SJCRH30 (cell line): ENCODE results near the gene ELFN2. TPM values are rescaled to one million over a fixed set of nuclear protein-coding genes. Genes with fewer than 3 reads are reported as not detected.
A peak's percentile ranks its signal among the peaks of the same experiment; 100 is the strongest.

Experiments used
- DNase-seq, 2 experiments: peaks; one replicate each; pipeline ENCODE4 v3.0.0-alpha.2; 2015 to 2020
- H3K27ac ChIP-seq: fragments of 250-450 bp; sonication (Bioruptor Pico); 2 replicates; pipeline ENCODE4 v1.5.1; 2020; ENCODE audit warnings: mild to moderate bottlenecking, moderate library complexity
- H3K27me3 ChIP-seq: fragments of 250-450 bp; sonication (Bioruptor Pico); 2 replicates; pipeline ENCODE4 v1.5.1; 2020; ENCODE audit warnings: mild to moderate bottlenecking, moderate library complexity
- H3K36me3 ChIP-seq: fragments of 250-450 bp; sonication (Bioruptor Pico); 2 replicates; pipeline ENCODE4 v1.5.1; 2020; ENCODE audit warnings: mild to moderate bottlenecking, moderate library complexity
- H3K4me1 ChIP-seq: fragments of 250-450 bp; sonication (Bioruptor Pico); 2 replicates; pipeline ENCODE4 v1.5.1; 2020; ENCODE audit warnings: mild to moderate bottlenecking, moderate library complexity
- H3K4me3 ChIP-seq: fragments of 250-450 bp; sonication (Bioruptor Pico); 2 replicates; pipeline ENCODE4 v1.5.1; 2020; ENCODE audit warnings: mild to moderate bottlenecking, moderate library complexity
- H3K9me3 ChIP-seq: fragments of 250-450 bp; sonication (Bioruptor Pico); replicated peaks from 2 replicates; pipeline ENCODE4 v1.5.1; 2020; ENCODE audit warnings: mild to moderate bottlenecking, moderate library complexity
- total RNA-seq: library from RNA; depleted of rRNA; stranded (reverse); fragments of >200 nt; shearing (Covaris generic); gene quantifications from 2 replicates; pipeline ENCODE4 v1.2.3, GENCODE V29; 2014

Gene ELFN2
- total RNA-seq, 1 experiment from 2014 or later = 0.02 TPM

DNA sequence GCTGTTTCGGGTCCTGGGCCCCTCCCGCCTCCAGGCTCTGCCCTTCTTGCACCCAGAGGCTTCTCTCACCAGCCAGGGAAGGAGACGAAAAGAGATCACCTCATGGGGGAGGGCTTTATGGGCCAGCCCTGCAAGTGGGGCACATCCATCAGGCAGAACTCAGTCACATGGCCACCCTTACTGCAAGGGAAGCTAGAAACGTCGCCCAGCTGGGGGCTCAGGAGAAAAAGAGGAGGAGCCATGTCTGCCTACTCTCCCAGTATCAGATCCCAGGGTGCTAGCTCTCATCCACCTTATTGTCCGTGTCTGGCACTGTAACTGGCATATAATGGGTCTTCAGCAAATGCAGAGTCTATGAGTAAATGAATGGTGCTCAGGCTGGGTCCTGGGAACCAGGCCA, 34.7 kb upstream of the ELFN2 start:
- no peak for DNase-seq
- H3K27me3 ChIP-seq = no peaks in the 10 kb centered on the region
- peaks cover 18% of the 10 kb centered on the region for H3K4me1 ChIP-seq
- H3K4me3 ChIP-seq = no peak overlapping the region
- H3K27ac ChIP-seq = no peak overlapping the region
- no peaks in the 10 kb centered on the region for H3K9me3 ChIP-seq
- no peaks in the 10 kb centered on the region for H3K36me3 ChIP-seq

DNA sequence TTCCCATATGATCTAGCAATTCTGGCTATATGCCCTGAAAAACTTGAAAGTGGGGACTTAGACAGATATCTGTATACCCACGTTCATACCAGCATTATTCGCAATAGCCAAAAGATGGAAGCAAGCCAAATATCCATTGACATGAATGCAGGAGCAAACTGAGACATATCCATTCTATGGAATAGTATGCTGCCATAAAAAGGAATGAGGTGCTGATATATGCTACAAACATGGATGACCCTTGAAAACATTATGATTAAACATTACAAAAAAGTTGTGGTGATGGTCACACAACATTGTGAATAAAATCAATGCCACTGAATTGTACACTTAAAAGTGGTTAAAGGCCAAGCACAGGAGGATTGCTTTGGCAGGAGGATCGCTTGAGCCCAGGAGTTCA, 33.4 kb upstream of the ELFN2 start:
- H3K9me3 ChIP-seq = no peaks in the 10 kb centered on the region

DNA sequence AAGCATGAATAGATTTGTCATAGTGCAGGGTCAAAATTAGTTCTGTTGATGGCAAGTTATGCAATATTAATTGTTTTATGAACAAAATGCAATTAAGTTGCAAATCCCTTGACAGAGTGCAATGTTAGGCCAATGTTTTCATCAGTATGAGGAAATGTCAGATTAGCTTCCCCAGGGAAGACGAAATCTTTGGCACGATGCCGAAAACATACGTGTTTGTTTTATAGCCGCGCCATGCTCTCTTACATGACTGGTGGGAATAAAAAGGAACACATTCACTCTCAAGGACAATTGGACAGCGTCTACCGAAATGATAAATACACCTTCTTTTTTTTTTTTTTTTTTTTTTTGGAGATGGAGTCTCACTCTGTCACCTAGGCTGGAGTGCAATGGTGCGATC, 31.9 kb upstream of the ELFN2 start:
- 0 out of 2 replicates have a peak, but pooled peaks cover under 1% of the 10 kb centered on the region for H3K27me3 ChIP-seq

More for the DNA sequence above, 33.4 kb upstream of the ELFN2 start:
- Histone ChIP-seq H3K4me1 (peaks cover 15% of the 10 kb centered on the region), H3K27me3 (no peaks in the 10 kb centered on the region), H3K4me3 (no peak overlapping the region), H3K36me3 (no peaks in the 10 kb centered on the region), H3K27ac (no peak overlapping the region)
- DNase-seq = no peak

DNA sequence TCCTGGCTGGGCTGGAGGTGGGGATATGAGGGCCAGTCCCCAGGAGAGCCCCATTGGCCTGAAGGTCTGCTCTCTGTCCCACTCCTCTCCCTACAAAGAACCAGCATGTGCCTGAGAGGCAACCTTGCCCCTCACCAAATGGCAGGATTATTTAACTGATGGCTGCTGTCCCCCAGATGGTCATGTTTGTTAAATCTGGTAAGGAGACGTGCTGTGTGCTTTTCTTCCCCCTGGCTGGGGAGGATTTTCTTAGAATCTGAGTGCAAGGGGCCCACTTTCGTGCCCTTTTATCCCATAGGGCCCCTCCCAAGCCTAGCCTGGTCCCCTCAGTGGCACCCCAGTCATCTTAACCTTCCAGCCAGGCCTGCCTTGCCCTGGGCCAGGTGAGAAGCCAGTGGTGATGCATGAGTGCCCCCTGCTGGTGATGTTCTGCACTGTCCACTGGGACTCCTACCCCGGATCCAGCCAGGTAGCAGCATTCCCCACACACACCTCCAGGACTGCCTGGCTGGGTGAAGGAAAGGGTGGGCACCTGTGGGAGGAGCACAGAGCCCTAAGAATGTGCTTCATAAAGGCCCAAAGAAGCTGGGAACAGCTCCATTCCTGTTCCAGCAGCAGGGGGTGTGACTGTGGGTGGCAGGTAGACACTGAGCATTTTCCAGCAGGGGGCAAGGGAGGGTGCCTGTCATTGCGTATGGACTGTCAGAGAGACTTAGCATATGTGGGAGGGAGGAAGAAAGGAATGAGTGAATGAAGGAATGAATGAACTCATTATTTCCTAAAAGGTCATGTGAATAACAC, 30.0 kb upstream of the ELFN2 start:
- Histone ChIP-seq H3K27me3 (0 out of 2 replicates have a peak, but pooled peaks cover 5% of the 10 kb centered on the region), H3K27ac (no peak overlapping the region), H3K4me1 (no peaks in the 10 kb centered on the region), H3K4me3 (no peak overlapping the region), H3K9me3 (no peaks in the 10 kb centered on the region), H3K36me3 (no peaks in the 10 kb centered on the region)
- DNase-seq = peak; percentile 55 to 78

More for the DNA sequence above, 31.9 kb upstream of the ELFN2 start:
- no peak overlapping the region for H3K27ac ChIP-seq
- no peaks in the 10 kb centered on the region for H3K9me3 ChIP-seq
- no peak for DNase-seq
- peaks cover 4% of the 10 kb centered on the region for H3K4me1 ChIP-seq
- no peaks in the 10 kb centered on the region for H3K36me3 ChIP-seq
- no peak overlapping the region for H3K4me3 ChIP-seq

DNA sequence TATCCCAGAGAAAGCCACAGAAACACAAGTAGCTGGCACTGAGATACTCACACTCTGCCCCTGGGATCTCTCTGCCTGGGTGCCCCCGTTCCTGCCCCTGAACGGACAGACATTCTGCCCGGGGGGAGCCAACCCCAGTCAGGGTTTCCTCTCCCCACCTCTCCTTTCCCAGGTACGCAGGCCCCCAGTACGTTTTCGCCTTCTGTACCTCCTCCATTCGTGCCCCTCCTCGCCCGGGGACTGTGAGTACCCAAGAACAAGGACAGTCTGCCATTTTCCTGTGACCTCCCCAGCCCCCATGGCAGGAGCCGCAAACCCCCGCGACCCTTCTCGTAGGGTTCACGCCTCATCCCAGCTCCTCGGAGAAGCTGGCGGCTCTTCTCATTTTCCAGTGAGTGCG, 29.1 kb upstream of the ELFN2 start:
- H3K27me3 ChIP-seq = 0 out of 2 replicates have a peak, but pooled peaks cover 5% of the 10 kb centered on the region
- no peaks in the 10 kb centered on the region for H3K9me3 ChIP-seq
- H3K4me3 ChIP-seq = no peak overlapping the region
- H3K36me3 ChIP-seq = no peaks in the 10 kb centered on the region
- DNase-seq = no peak
- no peaks in the 10 kb centered on the region for H3K4me1 ChIP-seq
- no peak overlapping the region for H3K27ac ChIP-seq

DNA sequence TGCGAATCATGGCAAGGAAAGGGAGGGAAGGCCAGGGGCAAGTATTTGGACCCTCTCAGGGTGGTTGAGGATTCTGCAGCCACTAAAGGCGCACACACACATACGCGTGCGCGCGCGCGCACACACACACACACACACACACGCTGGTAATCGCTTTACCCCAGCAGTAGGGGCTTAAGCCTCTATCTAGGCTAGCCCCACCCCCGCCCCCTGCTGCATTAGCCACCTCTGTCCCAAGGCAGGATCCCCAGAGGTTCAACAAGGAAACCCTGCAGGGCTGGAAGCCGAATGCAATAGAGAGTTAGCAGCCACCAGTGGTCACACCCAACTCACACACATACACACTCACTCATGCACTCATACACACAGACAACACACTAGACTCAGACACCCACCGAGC, 28.6 kb upstream of the ELFN2 start:
- 0 out of 2 replicates have a peak, but pooled peaks cover 5% of the 10 kb centered on the region for H3K27me3 ChIP-seq
- no peak overlapping the region for H3K27ac ChIP-seq
- H3K4me3 ChIP-seq = no peak overlapping the region
- no peaks in the 10 kb centered on the region for H3K9me3 ChIP-seq
- H3K36me3 ChIP-seq = no peaks in the 10 kb centered on the region
- H3K4me1 ChIP-seq = no peaks in the 10 kb centered on the region
- DNase-seq = no peak

DNA sequence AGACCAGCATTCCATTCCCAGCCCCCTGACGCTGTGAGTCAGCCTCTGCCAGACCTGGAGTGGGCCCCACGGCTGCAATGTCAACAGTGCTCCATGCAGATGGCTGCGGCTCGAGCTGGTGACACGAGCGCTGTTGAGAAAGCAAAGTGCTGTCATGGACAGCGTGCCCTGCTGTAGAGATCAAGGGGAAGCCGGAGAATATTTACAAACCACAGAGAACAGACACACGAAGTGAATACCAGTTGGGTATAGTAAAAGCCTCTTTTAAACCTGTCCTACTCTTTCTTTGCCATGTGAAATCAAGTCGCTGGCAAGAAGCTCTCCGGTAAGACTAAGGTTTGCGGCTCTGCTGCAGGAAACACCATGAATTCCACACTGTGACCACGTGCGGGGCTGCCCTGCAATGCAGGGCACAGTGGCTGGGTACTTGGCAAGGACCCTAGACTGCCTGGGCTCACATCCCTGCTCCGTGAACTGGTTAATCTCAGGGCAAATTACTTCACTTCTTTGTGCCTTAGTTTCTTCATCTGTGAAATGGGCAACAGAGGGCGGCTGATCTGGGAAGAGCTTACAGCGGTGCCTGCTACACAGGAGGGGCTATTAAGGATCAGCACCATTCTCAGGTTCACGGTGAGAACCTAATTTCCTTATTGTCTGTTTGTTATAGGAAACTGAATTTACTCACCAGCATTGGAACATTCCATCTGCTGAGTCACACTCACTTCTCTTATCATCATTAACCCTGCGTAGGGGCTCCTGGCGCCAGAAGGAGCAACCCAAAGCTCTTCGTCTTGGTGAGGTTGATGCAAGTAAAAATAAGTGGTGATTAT, 27.8 kb upstream of the ELFN2 start:
- Histone ChIP-seq H3K4me1 (no peaks in the 10 kb centered on the region), H3K36me3 (no peaks in the 10 kb centered on the region), H3K27ac (no peak overlapping the region), H3K9me3 (no peaks in the 10 kb centered on the region), H3K27me3 (peaks cover 11% of the 10 kb centered on the region; the same call in 1 of the 2 replicates), H3K4me3 (no peak overlapping the region)
- no peak for DNase-seq

DNA sequence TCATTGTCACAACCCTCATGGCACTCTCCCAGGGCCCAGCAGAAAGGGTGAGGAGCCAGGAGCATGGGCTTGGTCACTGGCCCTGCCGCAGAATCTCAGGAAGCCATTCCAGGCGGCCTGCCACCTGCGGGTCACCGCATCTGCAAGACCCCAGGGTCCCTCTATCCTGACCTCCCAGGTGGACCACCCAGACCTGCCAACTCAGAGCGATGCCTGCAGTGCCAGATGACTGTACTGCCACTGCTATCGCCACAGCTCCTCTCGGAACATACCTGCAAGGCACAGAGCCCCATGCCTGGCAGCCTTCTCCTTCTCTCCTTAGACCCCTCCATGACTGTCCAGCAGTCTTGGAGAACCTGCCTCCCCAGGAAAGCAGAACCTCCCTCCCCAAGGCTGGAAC, 26.4 kb upstream of the ELFN2 start:
- no peak overlapping the region for H3K27ac ChIP-seq
- no peak for DNase-seq
- H3K4me1 ChIP-seq = no peaks in the 10 kb centered on the region
- H3K4me3 ChIP-seq = no peak overlapping the region
- H3K36me3 ChIP-seq = no peaks in the 10 kb centered on the region
- H3K9me3 ChIP-seq = no peaks in the 10 kb centered on the region
- peaks cover 11% of the 10 kb centered on the region; the same call in 1 of the 2 replicates for H3K27me3 ChIP-seq

DNA sequence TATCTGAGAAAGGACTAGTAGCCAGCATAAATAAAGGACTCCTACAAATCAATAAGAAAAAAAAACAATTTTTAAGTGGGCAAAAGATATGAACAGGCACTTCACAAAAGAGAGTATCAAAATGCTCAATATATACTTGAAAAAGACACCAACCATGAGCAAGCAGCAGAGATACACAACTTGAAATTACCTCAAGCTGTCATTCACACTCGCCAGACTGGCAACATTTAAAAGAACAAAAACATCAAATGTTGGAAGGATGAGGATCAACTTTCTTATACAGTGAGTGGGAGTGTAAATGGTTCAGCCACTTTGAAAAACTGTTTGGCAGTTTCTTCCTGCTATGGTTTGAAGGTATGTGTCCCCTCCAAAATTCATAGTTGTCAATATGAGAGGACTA, 23.9 kb upstream of the ELFN2 start:
- Histone ChIP-seq H3K4me3 (no peak overlapping the region), H3K36me3 (no peaks in the 10 kb centered on the region), H3K4me1 (no peaks in the 10 kb centered on the region), H3K9me3 (no peaks in the 10 kb centered on the region), H3K27ac (no peak overlapping the region), H3K27me3 (peaks cover 11% of the 10 kb centered on the region; the same call in 1 of the 2 replicates)
- DNase-seq = no peak

DNA sequence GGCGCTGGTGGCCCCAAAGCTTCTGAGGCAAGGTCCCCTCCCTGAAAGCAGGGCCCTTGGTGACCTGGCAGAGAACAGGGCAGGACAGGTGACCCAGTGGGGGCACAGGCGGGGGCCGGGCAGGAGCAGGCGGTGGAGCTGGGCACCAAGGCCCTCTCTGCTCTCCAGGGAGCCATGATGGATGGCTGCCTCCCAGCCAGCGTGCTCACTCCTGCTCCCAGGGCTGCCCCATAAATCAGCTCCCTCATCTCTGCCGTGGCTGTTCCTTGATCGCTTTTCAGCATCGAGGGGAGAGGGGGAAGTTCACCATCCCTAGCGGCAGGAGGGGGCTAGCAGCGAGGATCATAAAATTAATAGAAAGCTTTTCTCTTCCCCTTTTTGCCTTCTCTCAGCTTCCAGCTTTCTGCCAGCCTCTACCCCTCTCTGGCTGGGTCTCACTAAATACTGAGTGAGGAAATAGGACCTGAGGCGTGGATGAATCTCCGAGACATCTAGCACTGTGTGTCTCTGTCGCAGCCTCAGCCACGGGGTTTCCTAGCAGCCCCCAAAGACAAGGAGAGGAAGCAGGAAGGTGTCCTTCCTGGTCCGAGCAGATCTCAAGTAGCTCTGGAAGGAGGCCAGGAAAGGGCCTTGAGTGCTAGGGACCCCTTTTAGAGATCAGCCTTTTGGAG, 22.2 kb upstream of the ELFN2 start:
- no peak overlapping the region for H3K27ac ChIP-seq
- no peak overlapping the region for H3K4me3 ChIP-seq
- peaks cover 11% of the 10 kb centered on the region; the same call in 1 of the 2 replicates for H3K27me3 ChIP-seq
- H3K36me3 ChIP-seq = no peaks in the 10 kb centered on the region
- no peaks in the 10 kb centered on the region for H3K4me1 ChIP-seq
- no peak for DNase-seq
- no peaks in the 10 kb centered on the region for H3K9me3 ChIP-seq

DNA sequence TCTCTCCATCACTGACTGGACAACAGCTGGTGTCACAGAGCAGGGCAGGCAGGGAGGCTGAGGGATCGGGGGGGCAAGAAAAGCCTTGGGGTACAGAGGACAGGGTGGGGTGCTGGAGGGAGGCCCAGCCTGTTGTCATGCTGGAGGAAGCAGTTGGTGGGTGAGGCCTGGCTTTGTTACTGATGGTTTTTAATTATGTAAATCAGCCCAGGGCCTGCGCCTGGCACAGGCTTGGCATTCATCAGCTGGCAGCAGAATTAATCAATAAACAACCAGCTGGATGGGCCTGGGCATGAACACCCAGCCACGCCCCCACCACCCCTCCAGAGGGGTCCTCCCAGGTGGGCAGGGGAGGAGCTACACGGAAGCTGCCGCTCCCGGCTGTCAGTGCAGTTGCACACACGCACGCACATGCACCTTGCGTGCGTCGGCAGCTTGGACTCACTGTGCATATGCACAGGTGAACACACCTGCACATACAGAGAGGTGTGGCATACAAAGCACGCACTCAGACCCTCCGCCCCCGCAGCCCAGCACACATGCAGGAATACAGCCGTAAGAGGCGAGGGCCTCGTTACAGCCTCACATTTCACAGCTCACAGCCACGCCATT, 21.3 kb upstream of the ELFN2 start:
- no peak overlapping the region for H3K27ac ChIP-seq
- H3K27me3 ChIP-seq = peaks cover 6% of the 10 kb centered on the region; the same call in 1 of the 2 replicates
- no peak overlapping the region for H3K4me3 ChIP-seq
- no peaks in the 10 kb centered on the region for H3K36me3 ChIP-seq
- no peak for DNase-seq
- no peaks in the 10 kb centered on the region for H3K4me1 ChIP-seq
- H3K9me3 ChIP-seq = no peaks in the 10 kb centered on the region

DNA sequence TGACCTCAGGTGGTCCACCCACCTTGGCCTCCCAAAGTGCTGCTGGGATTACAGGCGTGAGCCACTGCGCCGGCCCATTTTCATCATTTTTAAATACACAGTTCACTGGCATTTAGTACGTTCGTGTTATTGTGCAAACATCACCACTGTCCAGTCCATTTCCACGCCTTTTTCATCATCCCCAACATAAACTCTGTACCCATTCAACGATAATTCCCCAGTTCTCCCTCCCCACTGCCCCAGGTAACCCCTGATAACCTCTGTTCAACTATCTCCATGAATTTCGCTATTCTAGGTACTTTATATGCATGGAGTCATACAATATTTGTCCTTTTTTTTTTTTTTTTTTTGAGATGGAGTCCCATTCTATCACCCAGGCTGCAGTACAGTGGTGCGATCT, 18.2 kb upstream of the ELFN2 start:
- Histone ChIP-seq H3K9me3 (no peaks in the 10 kb centered on the region), H3K36me3 (no peaks in the 10 kb centered on the region), H3K27ac (no peak overlapping the region), H3K4me1 (no peaks in the 10 kb centered on the region), H3K27me3 (peaks cover 4% of the 10 kb centered on the region; the same call in 1 of the 2 replicates), H3K4me3 (no peak overlapping the region)
- no peak for DNase-seq

DNA sequence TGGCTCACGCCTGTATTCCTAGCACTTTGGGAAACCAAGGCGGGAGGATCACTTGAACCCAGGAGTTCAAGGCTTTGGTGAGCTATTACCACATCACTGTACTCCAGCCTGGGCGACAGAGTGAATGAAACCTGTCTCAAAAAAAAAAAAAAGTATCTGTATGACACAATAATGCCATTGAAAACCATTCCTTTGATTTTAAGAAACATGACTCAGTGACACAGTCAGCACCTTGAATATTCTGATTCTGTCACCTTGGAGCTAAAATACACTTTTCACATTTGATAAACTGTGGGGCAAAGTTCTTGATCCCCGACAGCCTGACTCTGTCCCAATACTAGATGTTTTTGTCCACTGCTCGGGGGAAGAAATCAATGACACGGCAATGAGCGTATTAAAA, 16.7 kb upstream of the ELFN2 start:
- H3K36me3 ChIP-seq = no peaks in the 10 kb centered on the region
- DNase-seq = no peak
- H3K9me3 ChIP-seq = 0 out of 2 replicates have a peak, but pooled peaks cover 4% of the 10 kb centered on the region
- no peak overlapping the region for H3K27ac ChIP-seq
- H3K4me1 ChIP-seq = no peaks in the 10 kb centered on the region
- no peak overlapping the region for H3K4me3 ChIP-seq
- H3K27me3 ChIP-seq = no peaks in the 10 kb centered on the region

DNA sequence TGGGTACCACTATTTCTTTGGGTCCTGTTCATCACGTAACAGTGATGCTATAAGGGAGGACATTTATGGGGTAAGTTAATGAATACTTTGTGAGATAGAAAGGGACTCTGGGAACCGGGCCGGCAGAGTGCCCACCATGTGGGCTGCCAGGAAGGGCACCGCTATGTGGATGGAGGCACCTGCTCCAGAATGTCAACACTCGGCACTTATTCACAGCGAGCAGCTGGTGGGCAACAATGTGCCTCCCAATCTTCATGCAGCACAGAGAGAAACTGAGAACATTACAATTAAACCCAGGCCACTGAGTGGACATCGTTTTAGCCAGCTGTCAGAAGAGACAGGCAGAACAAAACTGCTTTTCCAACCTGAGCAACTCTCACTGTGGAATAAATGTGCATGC, 15.8 kb upstream of the ELFN2 start:
- H3K27ac ChIP-seq = no peak overlapping the region
- DNase-seq = peak in 1 of 2 experiments; percentile 33
- no peak overlapping the region for H3K4me3 ChIP-seq
- H3K36me3 ChIP-seq = no peaks in the 10 kb centered on the region
- H3K4me1 ChIP-seq = no peaks in the 10 kb centered on the region
- no peaks in the 10 kb centered on the region for H3K27me3 ChIP-seq
- H3K9me3 ChIP-seq = 0 out of 2 replicates have a peak, but pooled peaks cover 4% of the 10 kb centered on the region
